Measurements from ENCODE around the gene MLLT6.

DNA sequence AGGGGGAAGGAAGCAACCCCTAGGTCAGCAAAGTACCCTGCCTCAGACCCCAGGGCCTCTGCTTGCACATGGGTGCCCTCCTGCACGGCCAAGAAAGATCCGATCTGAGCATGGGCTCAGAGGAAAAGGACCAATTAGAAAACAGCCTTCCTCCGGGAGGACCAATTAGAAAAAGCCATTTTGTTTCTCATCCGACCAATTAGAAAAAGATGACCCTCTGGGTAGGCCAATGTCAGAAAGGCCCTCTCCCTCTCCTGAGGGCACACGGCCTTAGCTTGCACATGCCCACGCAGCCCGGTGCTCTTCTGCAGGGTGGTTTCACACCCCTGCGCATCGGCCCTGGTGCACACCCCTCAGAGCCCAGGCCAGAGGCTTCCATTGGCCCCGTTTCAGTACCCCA, 20.0 kb downstream of the MLLT6 start:
- TF ChIP-seq, protein P1, sequence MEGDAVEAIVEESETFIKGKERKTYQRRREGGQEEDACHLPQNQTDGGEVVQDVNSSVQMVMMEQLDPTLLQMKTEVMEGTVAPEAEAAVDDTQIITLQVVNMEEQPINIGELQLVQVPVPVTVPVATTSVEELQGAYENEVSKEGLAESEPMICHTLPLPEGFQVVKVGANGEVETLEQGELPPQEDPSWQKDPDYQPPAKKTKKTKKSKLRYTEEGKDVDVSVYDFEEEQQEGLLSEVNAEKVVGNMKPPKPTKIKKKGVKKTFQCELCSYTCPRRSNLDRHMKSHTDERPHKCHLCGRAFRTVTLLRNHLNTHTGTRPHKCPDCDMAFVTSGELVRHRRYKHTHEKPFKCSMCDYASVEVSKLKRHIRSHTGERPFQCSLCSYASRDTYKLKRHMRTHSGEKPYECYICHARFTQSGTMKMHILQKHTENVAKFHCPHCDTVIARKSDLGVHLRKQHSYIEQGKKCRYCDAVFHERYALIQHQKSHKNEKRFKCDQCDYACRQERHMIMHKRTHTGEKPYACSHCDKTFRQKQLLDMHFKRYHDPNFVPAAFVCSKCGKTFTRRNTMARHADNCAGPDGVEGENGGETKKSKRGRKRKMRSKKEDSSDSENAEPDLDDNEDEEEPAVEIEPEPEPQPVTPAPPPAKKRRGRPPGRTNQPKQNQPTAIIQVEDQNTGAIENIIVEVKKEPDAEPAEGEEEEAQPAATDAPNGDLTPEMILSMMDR (IDR thresholded peaks at IDR 0.05; ENCODE audit: low read length), result no peak
- TF ChIP-seq EZH2 (optimal IDR thresholded peaks at IDR 0.05; ENCODE audit: low read depth, low read length), result no peak
